GM13977 (cell line): Measurements from ENCODE around the gene CSNK1G3.
A peak's percentile ranks its signal among the peaks of the same experiment; 100 is the strongest.

Source experiments
- DNase-seq: peaks from one replicate; pipeline ENCODE4 v3.0.0; 2012; ENCODE audit warnings: low spot score
- in situ Hi-C: fragments of 300-500 bp; cut with MboI; formaldehyde crosslinking; loops from one replicate; pipeline ENCODE4 v1.12.0; 2022; ENCODE audit warnings: low sequenced_read_pairs, low pct_unique_long_range_greater_than_20kb, mixed read lengths, inconsistent platforms; ENCODE audit not compliant: unreplicated experiment
- TF ChIP-seq, protein P1 (sequence below): IDR thresholded peaks from 2 replicates; pipeline ENCODE4 v1.5.1; 2012; ENCODE audit warnings: mild to moderate bottlenecking, control low read depth; ENCODE audit not compliant: insufficient read depth; ENCODE audit errors: extremely low read depth, missing control alignments

Gene CSNK1G3

DNA sequence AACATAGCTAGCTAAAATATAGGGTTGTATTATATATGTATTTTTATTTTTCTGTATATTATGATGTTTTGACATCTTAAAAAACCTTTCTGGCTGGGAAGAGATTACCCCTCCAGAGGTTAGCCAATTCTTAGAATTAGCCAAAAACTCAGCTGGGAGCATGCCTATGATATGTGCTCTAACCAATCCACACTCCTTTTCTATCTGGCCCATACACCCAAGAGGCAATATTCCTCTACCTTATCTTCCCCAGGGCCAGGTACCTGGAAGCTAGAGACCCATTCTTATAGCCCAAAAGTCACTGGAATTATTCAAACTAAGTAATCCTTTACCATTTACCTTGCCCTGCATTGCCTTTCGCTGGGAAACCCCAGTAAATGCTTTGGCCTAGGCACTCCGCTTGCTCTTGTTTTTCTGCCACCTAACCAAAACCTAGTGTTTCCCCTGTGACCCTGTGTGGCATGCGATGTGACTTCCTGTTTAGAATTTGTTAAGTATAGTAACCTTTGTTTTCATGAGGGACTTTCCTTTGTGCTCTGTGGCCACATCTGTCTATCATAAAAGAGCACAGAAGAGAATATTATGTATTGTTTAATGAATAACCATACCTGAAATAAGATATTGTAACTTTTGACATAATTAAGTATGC lies 37.4 kb downstream of the CSNK1G3 start:
- in situ Hi-C loops, result no loop called here
- DNase-seq, result peak; percentile 16
- TF ChIP-seq, protein P1, sequence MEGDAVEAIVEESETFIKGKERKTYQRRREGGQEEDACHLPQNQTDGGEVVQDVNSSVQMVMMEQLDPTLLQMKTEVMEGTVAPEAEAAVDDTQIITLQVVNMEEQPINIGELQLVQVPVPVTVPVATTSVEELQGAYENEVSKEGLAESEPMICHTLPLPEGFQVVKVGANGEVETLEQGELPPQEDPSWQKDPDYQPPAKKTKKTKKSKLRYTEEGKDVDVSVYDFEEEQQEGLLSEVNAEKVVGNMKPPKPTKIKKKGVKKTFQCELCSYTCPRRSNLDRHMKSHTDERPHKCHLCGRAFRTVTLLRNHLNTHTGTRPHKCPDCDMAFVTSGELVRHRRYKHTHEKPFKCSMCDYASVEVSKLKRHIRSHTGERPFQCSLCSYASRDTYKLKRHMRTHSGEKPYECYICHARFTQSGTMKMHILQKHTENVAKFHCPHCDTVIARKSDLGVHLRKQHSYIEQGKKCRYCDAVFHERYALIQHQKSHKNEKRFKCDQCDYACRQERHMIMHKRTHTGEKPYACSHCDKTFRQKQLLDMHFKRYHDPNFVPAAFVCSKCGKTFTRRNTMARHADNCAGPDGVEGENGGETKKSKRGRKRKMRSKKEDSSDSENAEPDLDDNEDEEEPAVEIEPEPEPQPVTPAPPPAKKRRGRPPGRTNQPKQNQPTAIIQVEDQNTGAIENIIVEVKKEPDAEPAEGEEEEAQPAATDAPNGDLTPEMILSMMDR, result no peak

GRCh38 chr5:123554601-123555000 lies 42.6 kb downstream of the CSNK1G3 start:
- TF ChIP-seq, protein P1, result no peak
- in situ Hi-C loops, result no loop called here
- no peak for DNase-seq

DNA sequence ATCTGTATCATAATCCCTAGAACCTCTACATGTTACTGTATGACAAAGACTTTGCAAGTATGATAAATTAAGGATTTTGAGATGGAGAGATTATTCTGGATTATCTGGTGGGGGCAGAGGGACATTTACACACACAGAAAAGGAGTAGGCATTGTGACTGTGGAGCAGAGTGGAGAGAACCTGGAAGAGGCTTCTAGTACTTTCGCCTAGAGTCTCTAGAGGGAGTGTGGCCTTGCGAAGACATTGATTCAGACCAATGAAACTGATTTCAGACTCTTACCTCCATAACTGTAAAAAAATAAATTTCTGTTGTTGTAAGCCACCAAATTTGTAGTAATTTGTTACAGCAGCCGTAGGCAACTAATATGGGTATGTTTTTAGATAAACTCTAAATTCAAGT lies 45.9 kb downstream of the CSNK1G3 start:
- in situ Hi-C loops, result no loop called here
- TF ChIP-seq, protein P1, result no peak
- no peak for DNase-seq

- in situ Hi-C loops, result no loop called here
Observed at GRCh38 chr5:123558762-123559433, 46.9 kb downstream of the CSNK1G3 start.

DNA sequence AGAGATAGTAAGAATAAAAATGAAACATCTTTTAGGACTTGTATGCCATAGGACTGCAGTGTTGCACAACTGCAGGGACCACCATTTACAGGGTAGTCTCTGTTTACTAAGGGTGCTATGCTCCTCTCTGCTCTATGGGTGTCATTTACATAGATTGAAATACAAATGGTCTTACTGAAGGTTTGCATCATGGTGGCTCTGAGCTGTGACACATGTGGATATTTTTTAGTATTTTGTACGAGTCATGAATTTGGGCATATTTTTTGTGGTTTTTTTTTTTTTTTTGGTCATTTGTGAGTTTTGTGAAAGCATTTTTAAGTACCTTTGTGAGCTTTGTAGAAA lies 47.4 kb downstream of the CSNK1G3 start:
- TF ChIP-seq, protein P1, result no peak
- no peak for DNase-seq
- in situ Hi-C loops, result no loop called here

More at GRCh38 chr5:123558762-123559433, 46.9 kb downstream of the CSNK1G3 start:
- TF ChIP-seq, protein P1, result no peak
- no peak for DNase-seq

DNA sequence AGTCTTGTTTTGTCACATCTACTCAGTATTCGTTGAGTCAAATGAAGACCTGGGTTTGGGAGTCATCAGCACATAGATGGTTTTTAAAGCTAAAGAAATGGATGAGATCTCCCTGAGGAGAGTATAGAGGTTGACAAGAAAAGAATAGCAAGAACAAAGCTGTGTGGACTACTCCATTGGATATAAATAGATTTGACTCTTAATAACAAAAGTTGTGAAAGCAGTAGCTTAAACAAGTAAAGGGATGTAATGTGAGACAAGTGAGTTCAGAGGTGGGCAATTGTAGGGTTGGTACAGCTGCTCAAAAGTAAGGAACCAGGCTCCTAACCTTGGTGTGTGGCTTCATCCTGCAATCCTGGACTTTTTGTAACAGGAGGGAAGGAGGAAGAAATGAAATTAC lies 49.3 kb downstream of the CSNK1G3 start:
- TF ChIP-seq, protein P1, result no peak
- in situ Hi-C loops, result no loop called here
- DNase-seq, result no peak
